Dermis microvascular lymphatic vessel endothelial cell (primary cell): ENCODE results near the gene ZNRF3. TPM values are rescaled to one million over a fixed set of nuclear protein-coding genes. Genes with fewer than 3 reads are reported as not detected.
"Not testable (repeated sequence)": the region's sequence is repeated elsewhere in the genome, so short reads cannot be mapped to it uniquely, and the experiment has no call there.

ENCODE experiments used
- DNase-seq, 2 donors: peaks; one replicate each; pipeline versions ENCODE4 v3.0.0 to v3.0.0-alpha.2; 2010; ENCODE audit warnings: low read depth in 2 of 2
- total RNA-seq: library from RNA; depleted of rRNA; stranded (reverse); fragments of >200 nt; gene quantifications from 2 replicates; pipeline ENCODE4 v1.2.1, GENCODE V29; 2014

ZNRF3 gene
- total RNA-seq, 1 donor from 2014 or later = 1.5 TPM

- no peak for DNase-seq
Observed at GRCh38 chr22:28884747-28885350, 1.5 kb downstream of the ZNRF3 start.

- DNase-seq = no peak
Observed at GRCh38 chr22:28885939-28886338, 2.6 kb downstream of the ZNRF3 start.

- DNase-seq = not testable (repeated sequence)
Observed at GRCh38 chr22:28886679-28887078, 3.3 kb downstream of the ZNRF3 start.

- DNase-seq = no peak
Observed at GRCh38 chr22:28887725-28888459, 4.5 kb downstream of the ZNRF3 start.

GRCh38 chr22:28889478-28890024, 6.2 kb downstream of the ZNRF3 start:
- DNase-seq = no peak

- no peak for DNase-seq
Observed at GRCh38 chr22:28891156-28891733, 7.9 kb downstream of the ZNRF3 start.

GRCh38 chr22:28892175-28892731, 8.9 kb downstream of the ZNRF3 start:
- DNase-seq = no peak

GRCh38 chr22:28893810-28894209, 10.4 kb downstream of the ZNRF3 start:
- no peak for DNase-seq

GRCh38 chr22:28894334-28894733, 11.0 kb downstream of the ZNRF3 start:
- no peak for DNase-seq

- no peak for DNase-seq
Observed at GRCh38 chr22:28894807-28895206, 11.4 kb downstream of the ZNRF3 start.

- DNase-seq = no peak
Observed at GRCh38 chr22:28896611-28897010, 13.2 kb downstream of the ZNRF3 start.

GRCh38 chr22:28898233-28898629, 14.9 kb downstream of the ZNRF3 start:
- no peak for DNase-seq

- no peak for DNase-seq
Observed at GRCh38 chr22:28899199-28899853, 16.0 kb downstream of the ZNRF3 start.

GRCh38 chr22:28900379-28900925, 17.1 kb downstream of the ZNRF3 start:
- DNase-seq = no peak

GRCh38 chr22:28902490-28902889, 19.1 kb downstream of the ZNRF3 start:
- no peak for DNase-seq

GRCh38 chr22:28903080-28903479, 19.7 kb downstream of the ZNRF3 start:
- DNase-seq = no peak

GRCh38 chr22:28903729-28904128, 20.4 kb downstream of the ZNRF3 start:
- DNase-seq = no peak

- no peak for DNase-seq
Observed at GRCh38 chr22:28904211-28904896, 21.0 kb downstream of the ZNRF3 start.

GRCh38 chr22:28905256-28905832, 22.0 kb downstream of the ZNRF3 start:
- DNase-seq = no peak

- DNase-seq = no peak
Observed at GRCh38 chr22:28906312-28906711, 22.9 kb downstream of the ZNRF3 start.
